ENCODE measurements around the gene FLRT3. TPM values are rescaled to one million over a fixed set of nuclear protein-coding genes. Genes with fewer than 3 reads are reported as not detected.

FLRT3 gene
- total RNA-seq, 4 donors from 2014 or later: 1.6 to 11.8 (median 6.4) TPM

GRCh38 chr20:14331646-14332045 is 5.8 kb downstream of the FLRT3 start:
- Histone ChIP-seq H3K9me3 (no peaks in the 10 kb centered on the region), H3K4me3 (no peak overlapping the region), H3K27me3 (no peaks in the 10 kb centered on the region), H3K4me1 (peaks cover 0 to 34% (median 0%) of the 10 kb centered on the region in 3 donors), H3K36me3 (peaks cover 0 to 9% (median 0%) of the 10 kb centered on the region in 3 donors), H3K27ac (no peak overlapping the region)
- intact Hi-C loops (cut with DNase I): no loop called here
- 82 to 86% methylated on average over 6 of the region's 6 CpGs for WGBS, 2 donors
- TF ChIP-seq POLR2A (IDR thresholded peaks at IDR 0.05) (no peak), CTCF (IDR thresholded peaks at IDR 0.05) (no peak)
- no peak for DNase-seq

GRCh38 chr20:14319704-14320103 is 17.7 kb downstream of the FLRT3 start:
- intact Hi-C loops (cut with DNase I): no loop called here
- TF ChIP-seq POLR2A (IDR thresholded peaks at IDR 0.05): no peak
- no peak for TF ChIP-seq CTCF (IDR thresholded peaks at IDR 0.05)
- no peak overlapping the region for H3K4me3 ChIP-seq
- no peaks in the 10 kb centered on the region for H3K36me3 ChIP-seq
- H3K4me1 ChIP-seq: peaks cover 0 to 4% (median 0%) of the 10 kb centered on the region in 3 donors
- no peaks in the 10 kb centered on the region for H3K27me3 ChIP-seq
- no peak for DNase-seq
- H3K27ac ChIP-seq: no peak overlapping the region
- H3K9me3 ChIP-seq: no peaks in the 10 kb centered on the region
- WGBS, 2 donors: 89 to 93% methylated on average over 1 of the region's 1 CpG

GRCh38 chr20:14313341-14314020 is 23.9 kb downstream of the FLRT3 start:
- TF ChIP-seq POLR2A (IDR thresholded peaks at IDR 0.05): no peak
- no peak for TF ChIP-seq CTCF (IDR thresholded peaks at IDR 0.05)
- Histone ChIP-seq H3K36me3 (no peaks in the 10 kb centered on the region), H3K4me3 (no peak overlapping the region), H3K4me1 (no peaks in the 10 kb centered on the region), H3K9me3 (no peaks in the 10 kb centered on the region), H3K27ac (no peak overlapping the region), H3K27me3 (no peaks in the 10 kb centered on the region)
- DNase-seq: no peak
- WGBS, 2 donors: 38 to 51% methylated on average over 2 of the region's 2 CpGs
- intact Hi-C loops (cut with DNase I): no loop called here

GRCh38 chr20:14312001-14312400 is 25.4 kb downstream of the FLRT3 start:
- DNase-seq: no peak
- H3K9me3 ChIP-seq: no peaks in the 10 kb centered on the region
- H3K36me3 ChIP-seq: no peaks in the 10 kb centered on the region
- TF ChIP-seq CTCF (IDR thresholded peaks at IDR 0.05) (no peak), POLR2A (IDR thresholded peaks at IDR 0.05) (no peak)
- intact Hi-C loops (cut with DNase I): no loop called here
- no peak overlapping the region for H3K4me3 ChIP-seq
- WGBS, 2 donors: 88 to 93% methylated on average over 2 of the region's 2 CpGs
- no peaks in the 10 kb centered on the region for H3K27me3 ChIP-seq
- H3K27ac ChIP-seq: no peak overlapping the region
- no peaks in the 10 kb centered on the region for H3K4me1 ChIP-seq

DNA sequence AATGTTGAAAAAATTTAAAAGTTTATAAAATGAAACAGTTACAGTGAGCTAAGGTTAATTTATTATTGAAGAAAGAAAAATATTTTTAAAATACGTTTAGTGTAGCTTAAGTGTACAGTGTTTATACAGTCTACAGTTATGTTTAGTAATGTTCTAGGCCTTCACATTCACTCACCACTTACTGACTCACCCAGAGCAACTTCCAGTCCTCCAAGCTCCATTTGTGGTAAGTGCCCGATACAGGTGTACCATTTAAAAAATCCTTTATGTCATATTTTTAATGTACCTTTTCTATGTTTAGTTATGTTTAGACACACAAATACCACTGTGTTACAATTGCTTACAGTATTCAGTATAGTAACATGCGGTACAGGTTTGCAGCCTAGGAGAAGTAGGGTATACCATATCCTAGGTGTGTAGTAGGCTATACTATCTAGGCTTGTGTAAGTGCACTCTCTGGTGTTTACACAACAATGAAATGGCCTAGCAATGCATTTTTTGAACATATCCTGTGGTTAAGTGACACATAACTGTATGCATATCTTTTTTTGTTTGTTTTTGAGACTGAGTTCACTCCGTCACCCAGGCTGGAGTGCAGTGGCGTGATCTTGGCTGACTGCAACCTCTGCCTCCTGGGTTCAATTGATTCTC is 26.3 kb downstream of the FLRT3 start:
- H3K27ac ChIP-seq: no peak overlapping the region
- DNase-seq: no peak
- 87 to 89% methylated on average over 5 of the region's 5 CpGs for WGBS, 2 donors
- no peaks in the 10 kb centered on the region for H3K27me3 ChIP-seq
- H3K9me3 ChIP-seq: no peaks in the 10 kb centered on the region
- no peaks in the 10 kb centered on the region for H3K36me3 ChIP-seq
- no peak for TF ChIP-seq POLR2A (IDR thresholded peaks at IDR 0.05)
- TF ChIP-seq CTCF (IDR thresholded peaks at IDR 0.05): no peak
- no peak overlapping the region for H3K4me3 ChIP-seq
- intact Hi-C loops (cut with DNase I): no loop called here
- H3K4me1 ChIP-seq: no peaks in the 10 kb centered on the region

Data from esophagus squamous epithelium (tissue), 5 donors.